SH-SY5Y (cell line): ENCODE measurements around the gene SGCD.

Source experiments
- GATA2 ChIP-seq: IDR thresholded peaks from 2 replicates; pipeline ENCODE4 v1.6.1; 2011; ENCODE audit warnings: mild to moderate bottlenecking, low read depth, low read length
- GATA3 ChIP-seq: IDR thresholded peaks from 2 replicates; pipeline ENCODE4 v1.6.1; 2011; ENCODE audit warnings: low read depth, mild to moderate bottlenecking, low read length, moderate library complexity

SGCD gene

GRCh38 chr5:156758011-156758791, 431.2 kb downstream of the SGCD start:
- TF ChIP-seq GATA3 (no peak), GATA2 (no peak)

DNA sequence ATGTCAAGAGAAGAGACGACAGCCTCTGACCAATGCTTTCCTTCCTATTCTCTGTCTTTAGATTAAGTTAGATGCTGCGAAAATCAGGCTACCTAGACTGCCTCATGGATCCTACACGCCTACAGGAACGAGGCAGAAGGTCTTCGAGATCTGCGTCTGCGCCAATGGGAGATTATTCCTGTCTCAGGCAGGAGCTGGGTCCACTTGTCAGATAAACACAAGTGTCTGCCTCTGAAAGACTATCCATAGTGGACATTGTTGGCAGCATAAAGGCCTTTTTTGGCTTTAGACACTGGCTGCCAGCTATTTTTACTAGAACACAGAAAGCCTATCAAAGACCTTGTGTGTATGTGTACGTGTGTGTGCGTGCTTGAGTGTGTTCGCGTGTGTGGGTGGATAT, 432.2 kb downstream of the SGCD start:
- no peak for TF ChIP-seq GATA3
- no peak for TF ChIP-seq GATA2

DNA sequence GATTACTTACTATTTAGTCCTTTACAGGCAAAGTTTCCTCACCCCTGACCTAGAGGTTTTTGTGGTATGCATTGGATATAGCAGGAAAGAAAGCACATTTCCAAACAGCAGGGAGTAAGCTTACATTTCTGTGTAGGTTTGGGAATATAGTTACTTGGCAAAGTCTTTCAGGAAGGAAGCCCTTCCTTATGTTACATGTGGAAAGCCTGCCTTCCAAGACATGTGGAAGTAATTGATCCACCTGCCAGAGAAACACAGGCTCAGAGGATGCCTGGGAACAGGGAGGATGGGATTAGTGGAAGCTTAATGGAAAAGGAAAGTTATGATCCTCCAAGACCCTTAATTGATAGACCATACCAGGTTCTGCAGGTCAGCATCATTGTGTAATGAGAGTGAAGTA, 435.8 kb downstream of the SGCD start:
- TF ChIP-seq GATA3, result no peak
- no peak for TF ChIP-seq GATA2

GRCh38 chr5:156764176-156764971, 437.4 kb downstream of the SGCD start:
- TF ChIP-seq GATA2, result peak; percentile 61; the same call in 1 of the 2 replicates
- no peak for TF ChIP-seq GATA3

DNA sequence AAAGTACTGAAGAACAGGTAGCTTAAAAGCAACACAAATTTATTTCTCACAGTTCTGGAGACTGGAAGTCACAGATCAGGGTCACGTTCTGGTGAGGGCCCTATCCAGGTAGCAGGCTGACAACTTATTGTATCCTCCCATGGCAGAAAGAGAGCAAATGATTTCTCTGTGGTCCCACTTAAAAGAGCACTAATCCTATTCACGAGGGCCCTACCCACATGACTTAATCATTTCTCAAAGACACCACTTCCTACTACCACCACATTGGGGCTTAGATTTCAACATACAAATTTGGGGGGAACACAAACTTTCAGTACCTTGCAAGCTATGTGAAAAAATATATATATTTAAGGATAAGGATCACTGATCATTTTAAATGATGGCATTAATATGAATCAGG, 447.3 kb downstream of the SGCD start:
- no peak for TF ChIP-seq GATA2

DNA sequence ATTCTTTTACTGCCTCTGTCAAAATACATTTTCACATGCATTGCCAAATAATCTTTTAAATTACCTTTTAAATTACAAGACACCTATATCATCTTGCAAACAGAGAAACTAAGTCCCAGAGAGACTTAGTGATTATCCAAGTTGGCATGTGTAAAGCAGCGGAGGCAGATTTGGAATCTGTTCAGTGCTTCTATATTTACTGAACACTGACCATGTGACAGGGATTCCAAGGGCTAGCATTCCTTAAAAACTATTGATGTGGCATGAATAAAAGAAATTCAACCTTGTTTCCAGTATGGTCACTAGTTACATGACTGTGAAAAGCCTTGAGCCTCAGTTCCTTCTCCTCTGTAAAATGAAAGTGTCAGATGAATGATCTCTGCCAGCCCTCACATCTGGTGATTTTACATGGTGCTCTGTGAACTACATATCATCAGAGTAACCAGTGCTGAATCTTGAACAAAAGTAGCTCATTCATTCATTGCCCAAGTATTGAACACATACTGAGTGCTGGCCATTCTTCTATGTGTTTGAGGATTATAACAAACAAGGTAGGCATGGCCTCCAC, 451.3 kb downstream of the SGCD start:
- no peak for TF ChIP-seq GATA3

DNA sequence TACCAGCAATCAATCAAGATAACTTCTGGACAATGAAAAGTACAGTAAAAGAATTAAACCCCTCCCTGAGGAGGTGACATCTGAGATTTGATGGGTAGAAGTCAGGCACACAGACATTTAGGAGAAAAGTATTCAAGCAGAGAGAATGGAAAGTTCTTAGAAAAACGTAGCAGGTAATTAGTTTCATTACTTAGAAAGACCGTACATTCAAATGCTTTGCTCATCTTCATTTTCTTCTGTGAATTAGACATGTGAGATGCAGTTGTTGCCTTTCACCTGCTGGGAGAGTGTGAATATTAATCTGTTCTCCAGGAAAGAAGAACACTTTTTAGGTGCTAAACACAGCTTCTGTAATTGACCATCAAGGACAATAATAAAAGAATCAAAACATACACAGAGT, 451.8 kb downstream of the SGCD start:
- TF ChIP-seq GATA3, result no peak
- no peak for TF ChIP-seq GATA2

DNA sequence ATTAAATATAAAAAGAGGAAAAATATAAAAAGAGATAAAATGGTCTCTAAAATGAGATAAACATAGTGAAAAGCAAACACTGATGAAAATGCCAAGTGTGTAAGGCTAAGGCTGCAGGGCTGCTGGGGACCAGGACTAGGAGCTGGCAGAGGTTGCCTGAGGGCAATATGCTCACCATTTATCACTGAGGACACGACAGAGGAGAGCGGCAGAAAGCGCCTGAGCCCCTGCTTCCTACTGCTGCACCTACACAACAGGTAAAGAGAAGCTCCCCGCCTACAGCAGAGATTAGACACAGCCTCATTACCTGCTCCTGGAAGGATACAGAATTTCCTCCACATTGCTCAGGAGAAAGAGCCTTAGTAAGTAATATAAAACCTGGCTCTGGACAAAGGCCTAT, 452.5 kb downstream of the SGCD start:
- TF ChIP-seq GATA2 (no peak), GATA3 (no peak)

GRCh38 chr5:156783092-156783491, 456.1 kb downstream of the SGCD start:
- TF ChIP-seq GATA2 (no peak), GATA3 (no peak)

- no peak for TF ChIP-seq GATA2
- no peak for TF ChIP-seq GATA3
These were observed 467.7 kb downstream of the SGCD start for GRCh38 chr5:156794687-156795086.

DNA sequence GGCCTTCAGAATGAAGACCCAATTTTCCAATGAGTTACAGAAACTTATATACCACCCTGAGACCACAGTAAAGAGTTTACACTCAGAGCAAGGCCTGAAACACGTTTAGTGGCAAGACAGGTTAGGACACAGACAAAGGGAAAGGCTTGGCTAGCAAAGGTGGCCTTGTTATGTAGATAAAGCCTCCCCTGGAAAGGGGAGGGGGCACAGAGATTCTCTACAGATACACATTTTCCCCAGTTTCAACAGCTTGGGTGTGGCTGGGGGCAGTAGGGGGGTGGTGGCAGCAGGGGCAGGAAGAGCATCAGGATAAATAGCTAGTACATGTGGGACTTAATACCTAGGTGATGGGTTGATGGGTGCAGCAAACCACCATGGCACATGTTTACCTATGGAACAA, 471.2 kb downstream of the SGCD start:
- no peak for TF ChIP-seq GATA3
- no peak for TF ChIP-seq GATA2

- no peak for TF ChIP-seq GATA3
- TF ChIP-seq GATA2, result no peak
These were observed 472.2 kb downstream of the SGCD start for GRCh38 chr5:156799171-156799570.

DNA sequence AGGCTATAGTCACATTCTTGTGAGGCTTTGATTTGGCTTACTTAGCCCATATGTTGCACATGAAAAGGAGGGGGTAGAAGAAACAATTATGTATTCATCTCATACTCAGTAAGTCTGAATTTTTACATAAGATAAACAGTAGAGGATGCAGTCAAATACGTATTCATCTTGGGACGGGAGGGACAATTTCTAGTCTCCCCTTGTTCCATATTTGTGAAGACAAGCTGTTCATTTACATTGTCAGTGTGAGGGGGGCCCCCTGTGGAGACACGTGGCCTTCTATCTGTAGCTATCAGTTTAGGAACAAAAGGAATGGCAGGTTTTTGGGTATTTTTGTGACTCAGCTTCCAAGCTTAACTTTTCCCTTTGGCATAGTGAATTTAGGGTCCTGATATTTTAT, 474.0 kb downstream of the SGCD start:
- TF ChIP-seq GATA3, result no peak
- no peak for TF ChIP-seq GATA2

DNA sequence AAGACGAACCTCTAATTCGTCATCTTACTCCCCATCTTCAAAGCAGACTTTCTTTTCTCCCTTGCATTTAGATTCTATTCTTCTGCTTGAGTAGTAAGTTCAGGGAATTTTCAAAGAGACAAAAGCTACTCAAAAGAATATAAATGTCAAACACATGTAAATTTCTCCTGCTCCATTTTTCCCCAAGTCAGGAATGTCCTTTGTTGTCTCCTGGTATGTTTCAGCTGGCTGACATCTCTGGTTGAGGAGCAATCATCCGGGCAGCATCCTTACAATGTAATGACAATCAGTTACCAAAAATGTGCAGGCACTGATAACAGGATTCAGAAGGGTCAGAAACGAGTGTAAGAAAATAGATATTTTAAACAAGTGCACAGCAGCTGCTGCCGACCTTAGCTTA, 475.5 kb downstream of the SGCD start:
- TF ChIP-seq GATA2, result no peak
- TF ChIP-seq GATA3, result no peak

DNA sequence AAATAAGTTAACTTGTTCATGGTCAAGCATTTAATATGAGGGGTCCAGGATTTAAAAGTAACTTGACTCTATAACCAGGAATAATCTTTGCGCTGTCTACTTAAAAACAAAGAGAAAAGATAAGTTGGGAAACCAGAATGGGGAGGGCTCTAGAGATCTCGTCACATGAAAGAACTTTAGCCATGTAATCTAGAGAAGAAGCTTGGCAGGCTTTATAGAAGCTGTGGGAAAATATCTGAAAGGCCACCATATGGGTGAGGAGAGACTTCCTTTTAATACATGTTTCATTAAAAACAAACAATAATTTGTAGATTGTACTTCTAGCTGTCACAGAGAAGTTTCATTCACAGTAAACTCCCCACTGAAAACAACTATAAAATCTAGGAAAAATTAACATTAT, 476.4 kb downstream of the SGCD start:
- TF ChIP-seq GATA2 (no peak), GATA3 (no peak)
